ENCODE results near the gene SERPINB11.
"Not testable (repeated sequence)": the region's sequence is repeated elsewhere in the genome, so short reads cannot be mapped to it uniquely, and the experiment has no call there.

The SERPINB11 gene

DNA sequence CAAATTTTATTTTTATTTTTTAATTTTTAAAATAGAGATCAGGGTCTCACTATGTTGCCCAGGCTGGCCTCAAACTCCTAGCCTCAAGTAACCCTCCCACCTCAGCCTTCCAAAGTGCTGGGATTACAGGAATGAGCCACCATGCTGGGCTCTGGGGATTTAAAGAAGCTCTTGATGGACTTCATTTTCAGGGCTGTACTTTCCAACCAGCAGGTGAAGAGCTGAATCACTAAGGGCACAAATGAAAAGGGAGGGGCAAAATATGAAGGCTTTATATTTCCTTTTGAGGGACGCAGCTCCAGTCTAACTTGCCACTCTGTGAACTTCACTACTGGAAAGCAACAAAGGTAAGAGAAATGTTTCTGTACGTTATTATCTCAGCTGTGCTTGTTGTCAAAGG, at the start of gene SERPINB11:
Gene SERPINB11 (plus strand): TSS at position 301 of the 400 bp plus-strand sequence. CDS start 7,234 bp downstream, outside the sequence.
- no peak for DNase-seq

DNA sequence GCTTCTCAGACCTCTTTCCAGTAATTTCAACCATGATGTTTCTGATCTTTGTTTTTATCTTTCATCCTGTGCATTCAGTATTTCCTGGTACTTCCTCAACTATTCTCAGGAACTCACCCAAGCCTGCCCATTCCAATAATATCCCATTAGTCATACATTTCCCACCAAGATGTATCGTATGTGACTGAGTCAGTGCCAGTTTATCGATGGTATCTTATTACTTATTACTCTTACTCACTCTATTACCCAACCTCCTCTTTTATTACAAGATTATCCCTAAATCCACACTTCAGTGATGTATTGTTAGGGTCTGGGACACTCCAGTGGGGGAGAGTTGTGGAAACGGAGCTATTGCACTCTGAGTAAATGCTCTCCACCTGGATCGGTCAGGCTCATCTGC, 43.8 kb upstream of the SERPINB11 start:
- DNase-seq: not testable (repeated sequence)

DNA sequence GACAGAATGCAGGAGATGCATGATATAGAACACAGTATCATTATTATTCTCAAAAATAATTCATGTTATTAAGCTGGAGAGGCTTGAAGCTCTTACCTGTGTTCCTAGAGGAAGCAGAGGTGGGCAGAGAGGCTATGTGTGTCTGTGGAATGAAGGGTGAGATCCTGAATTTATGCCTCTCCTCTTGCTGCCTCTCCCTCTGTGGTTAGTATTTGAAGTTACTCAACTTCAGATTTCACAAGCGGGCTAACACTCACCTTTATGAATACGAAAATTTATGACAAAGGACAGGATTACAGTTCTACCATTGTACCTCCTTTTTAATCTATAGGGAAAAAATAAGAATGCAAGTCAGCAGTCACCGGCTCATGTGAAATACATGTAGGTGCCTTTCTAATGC, 41.0 kb upstream of the SERPINB11 start, which contains the start of gene SERPINB3:
Gene SERPINB3 (minus strand): TSS at position 144 of the 400 bp plus-strand sequence. CDS start 677 bp downstream, outside the sequence.
- not testable (repeated sequence) for DNase-seq

- no peak for DNase-seq
These were observed 38.2 kb upstream of the SERPINB11 start for GRCh38 chr18:63664571-63664970.

DNA sequence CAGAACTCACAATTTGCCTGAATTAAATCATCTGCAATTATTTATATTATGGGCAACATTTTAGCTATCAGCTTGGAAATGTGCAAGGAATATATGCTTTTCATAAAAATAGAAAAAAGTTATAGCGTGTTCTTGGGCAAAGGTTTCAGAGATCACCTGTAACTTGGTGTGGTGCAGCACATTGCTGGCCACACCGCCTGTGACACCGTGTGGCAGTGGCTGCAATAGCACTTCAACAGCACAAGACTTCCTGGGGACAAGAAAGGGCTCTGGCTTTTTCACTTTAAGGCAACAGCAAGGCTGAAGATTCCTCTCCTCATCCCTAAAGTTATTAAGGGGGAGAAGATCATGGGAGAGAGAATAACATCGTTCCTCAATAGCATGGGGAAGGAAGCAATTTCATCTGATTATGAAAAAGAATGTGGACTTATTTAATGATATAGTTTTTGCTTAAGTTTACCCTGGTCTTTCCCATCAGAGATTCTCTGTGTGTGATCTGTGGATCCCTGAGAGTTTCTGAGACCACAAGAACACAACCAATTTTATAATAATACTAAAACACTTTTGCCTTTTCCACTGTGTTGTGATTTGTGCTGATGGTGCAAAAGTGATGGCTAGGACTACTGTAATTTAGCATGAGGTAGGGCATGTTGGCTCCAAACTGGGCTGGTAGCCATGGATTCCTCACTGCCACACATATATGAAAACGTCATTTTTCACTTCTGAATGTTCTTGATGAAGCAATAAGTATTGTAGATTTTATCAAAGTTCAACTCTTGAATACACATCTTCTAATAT, 26.0 kb upstream of the SERPINB11 start:
- no peak for DNase-seq

- no peak for DNase-seq
These were observed 25.1 kb upstream of the SERPINB11 start for GRCh38 chr18:63677500-63678225.

DNA sequence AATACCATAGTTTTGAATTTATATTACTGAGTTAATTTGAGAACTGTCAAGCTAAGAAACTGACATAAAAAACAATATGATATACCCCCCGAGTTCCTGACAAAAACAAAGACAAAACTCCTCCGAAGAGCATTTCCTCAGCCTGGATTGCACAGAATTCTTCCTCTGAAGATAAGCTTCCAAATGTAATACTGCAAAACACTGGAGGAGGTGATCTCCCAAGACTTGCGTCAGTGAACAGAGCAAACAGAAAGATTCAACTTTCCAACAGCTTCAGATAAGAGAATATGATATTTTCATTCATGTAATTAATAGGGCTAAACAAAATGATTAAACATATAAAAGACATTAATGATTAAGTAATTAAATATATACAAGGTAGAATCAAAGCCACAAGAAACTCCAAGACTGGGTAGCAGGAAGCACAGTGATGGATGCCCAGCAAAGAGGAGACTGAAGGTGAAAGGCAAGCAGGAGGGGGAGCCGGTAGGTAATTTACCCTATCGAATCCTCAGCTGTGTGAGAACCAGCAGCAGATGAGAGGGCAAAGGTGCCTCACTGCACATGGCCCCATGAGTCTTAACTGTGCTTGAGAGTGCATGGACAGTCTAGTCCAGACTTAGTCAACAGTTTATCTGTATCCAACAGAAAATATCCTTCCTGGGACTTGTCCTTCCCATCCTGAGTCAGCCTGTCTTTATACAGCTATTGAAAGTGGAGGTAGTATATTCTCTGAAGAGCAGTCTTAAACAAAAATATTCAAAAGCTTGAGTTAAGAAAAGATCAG, 22.7 kb upstream of the SERPINB11 start:
- DNase-seq: no peak

- DNase-seq: no peak
These were observed 21.1 kb upstream of the SERPINB11 start for GRCh38 chr18:63681449-63682340.

DNA sequence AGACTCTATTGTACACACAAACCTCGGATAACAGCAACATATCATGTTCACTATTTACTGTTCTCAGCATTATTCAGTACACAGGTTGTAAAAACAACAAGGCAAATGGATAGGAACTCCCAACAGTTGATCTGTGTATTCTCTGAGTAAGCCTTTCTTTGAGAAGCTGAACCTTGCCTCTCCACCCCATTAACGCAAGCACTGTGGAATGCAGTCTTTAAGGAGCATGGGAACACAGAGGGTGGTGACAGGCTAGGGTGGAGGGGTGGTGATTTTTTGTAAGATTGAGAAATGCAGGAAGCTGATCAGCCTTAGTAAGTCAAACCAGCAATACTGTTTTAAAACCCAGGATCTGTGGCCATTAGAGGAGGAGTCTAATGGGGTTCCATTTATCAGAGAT, 19.6 kb upstream of the SERPINB11 start:
- DNase-seq: no peak

DNA sequence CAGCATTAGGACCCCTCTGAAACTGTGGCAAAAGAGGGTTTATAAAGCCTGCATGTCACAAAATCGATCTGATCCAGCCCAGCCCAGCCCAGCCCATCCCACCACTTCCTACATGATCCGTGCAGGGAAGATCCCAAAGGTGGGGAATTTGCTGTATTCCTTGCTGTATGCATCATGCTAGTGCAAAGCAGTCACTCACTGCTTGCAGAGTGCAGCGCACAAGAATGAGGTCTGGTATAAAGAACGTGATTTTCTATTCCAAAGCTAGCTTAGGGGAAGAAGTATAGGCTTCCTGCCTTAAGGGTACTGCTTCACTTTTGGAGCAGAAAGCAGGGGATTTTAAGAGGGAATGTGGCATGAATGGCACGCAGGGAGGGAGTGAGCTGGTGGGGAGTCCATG, 18.9 kb upstream of the SERPINB11 start:
- DNase-seq: no peak

- DNase-seq: no peak
These were observed 18.0 kb upstream of the SERPINB11 start for GRCh38 chr18:63684718-63685117.

- no peak for DNase-seq
These were observed 15.9 kb upstream of the SERPINB11 start for GRCh38 chr18:63686871-63687270.

DNA sequence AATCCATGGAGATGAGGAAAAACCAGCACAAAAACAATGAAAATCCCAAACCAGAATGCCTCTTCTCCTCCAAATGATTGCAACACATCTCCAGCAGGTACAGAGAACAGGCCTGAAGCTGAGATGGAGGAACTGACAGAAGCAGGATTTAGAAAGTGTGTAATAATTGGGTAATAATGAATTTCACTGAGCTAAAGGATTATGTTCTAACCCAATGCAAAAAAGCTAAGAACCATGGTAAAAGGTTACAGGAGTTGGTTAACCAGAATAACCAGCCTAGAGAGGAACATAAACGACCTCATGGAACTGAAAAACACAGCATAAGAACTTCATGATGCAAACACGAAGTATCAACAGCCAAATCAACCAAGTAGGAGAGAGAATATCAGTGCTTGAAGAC, 13.7 kb upstream of the SERPINB11 start:
- no peak for DNase-seq

- no peak for DNase-seq
These were observed 5.6 kb upstream of the SERPINB11 start for GRCh38 chr18:63697097-63697660.

- no peak for DNase-seq
These were observed 2.3 kb upstream of the SERPINB11 start for GRCh38 chr18:63700501-63700900.

DNA sequence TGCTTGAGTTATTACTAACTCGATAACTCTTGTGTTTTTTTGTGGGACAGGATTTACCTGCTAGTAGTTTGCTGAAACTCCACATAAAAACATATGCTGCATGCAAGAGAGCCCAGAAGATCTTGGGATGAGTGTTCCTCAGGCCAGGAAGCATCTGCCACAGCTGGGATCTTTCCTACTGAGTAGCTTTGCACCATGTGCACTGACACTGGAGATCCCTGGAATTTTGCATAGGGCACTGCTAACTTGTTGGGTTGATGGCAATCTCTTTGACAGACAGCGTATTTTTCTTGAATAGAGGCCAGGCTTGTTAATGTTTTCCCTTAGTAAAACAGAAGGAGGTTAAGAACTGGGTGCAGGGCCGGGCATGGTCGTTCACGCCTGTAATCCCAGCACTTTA, 808 bp upstream of the SERPINB11 start:
- DNase-seq: no peak

GRCh38 chr18:63705401-63705800, 2.6 kb downstream of the SERPINB11 start:
- DNase-seq: no peak

GRCh38 chr18:63707816-63708215, 5.1 kb downstream of the SERPINB11 start:
- no peak for DNase-seq

GRCh38 chr18:63708650-63709049, 5.9 kb downstream of the SERPINB11 start:
- DNase-seq: no peak

- DNase-seq: no peak
These were observed 23.1 kb downstream of the SERPINB11 start for GRCh38 chr18:63725682-63726480.

DNA sequence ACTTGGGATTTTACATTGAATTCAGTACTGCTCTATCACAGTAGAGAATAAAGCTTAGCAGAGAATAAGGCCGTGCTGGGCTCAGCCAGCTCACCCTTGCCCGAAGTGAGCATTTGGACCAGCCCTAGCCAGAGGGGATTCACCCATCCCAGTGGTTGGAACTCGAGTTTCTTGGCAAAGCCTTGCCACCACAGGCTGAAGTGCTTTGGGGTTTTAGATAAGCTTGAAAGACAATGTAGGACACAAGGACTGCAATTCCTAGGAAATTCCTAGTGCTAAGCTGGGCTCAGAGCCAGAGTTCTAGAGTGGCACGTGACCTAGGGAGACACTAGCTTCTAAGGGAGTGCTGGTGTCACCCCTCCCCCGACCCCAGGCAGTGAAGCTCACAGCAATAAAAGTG, 28.0 kb downstream of the SERPINB11 start:
- no peak for DNase-seq
